Fibroblast of peridontal ligament (primary cell): ENCODE data around the gene KAT8.
"Not testable (repeated sequence)": the region's sequence is repeated elsewhere in the genome, so short reads cannot be mapped to it uniquely, and the experiment has no call there.

Experiments used
- DNase-seq: peaks from one replicate; pipeline ENCODE4 v3.0.0-alpha.2; 2010; ENCODE audit errors: extremely low read depth

Gene KAT8

GRCh38 chr16:31131841-31132271 lies 14.4 kb downstream of the KAT8 start:
- no peak for DNase-seq

- no peak for DNase-seq
These were observed 15.0 kb downstream of the KAT8 start for GRCh38 chr16:31132303-31132979.

GRCh38 chr16:31133046-31133501 lies 15.6 kb downstream of the KAT8 start:
- no peak for DNase-seq

GRCh38 chr16:31134091-31134571 lies 16.7 kb downstream of the KAT8 start:
- no peak for DNase-seq

GRCh38 chr16:31134625-31135534 lies 17.4 kb downstream of the KAT8 start:
- no peak for DNase-seq

GRCh38 chr16:31135535-31136286 lies 18.2 kb downstream of the KAT8 start, which contains the start of gene PRSS8:
TSS of gene PRSS8 (minus strand) at chr16:31135727. CDS start at chr16:31135498, 229 bp downstream.
- no peak for DNase-seq

GRCh38 chr16:31136287-31136662 lies 18.8 kb downstream of the KAT8 start:
- DNase-seq = no peak

GRCh38 chr16:31136822-31137499 lies 19.5 kb downstream of the KAT8 start:
- DNase-seq = not testable (repeated sequence)

- no peak for DNase-seq
These were observed 21.4 kb downstream of the KAT8 start for GRCh38 chr16:31138621-31139578.

- DNase-seq = not testable (repeated sequence)
These were observed 23.6 kb downstream of the KAT8 start for GRCh38 chr16:31141071-31141469.

GRCh38 chr16:31141489-31142108 lies 24.1 kb downstream of the KAT8 start:
- no peak for DNase-seq

- DNase-seq = peak; percentile 98
These were observed 24.9 kb downstream of the KAT8 start for GRCh38 chr16:31142109-31143010.

- DNase-seq = no peak
These were observed 25.7 kb downstream of the KAT8 start for GRCh38 chr16:31143011-31143693.

GRCh38 chr16:31143694-31144148 lies 26.3 kb downstream of the KAT8 start:
- DNase-seq = no peak

- peak; percentile 35 for DNase-seq
These were observed 27.0 kb downstream of the KAT8 start for GRCh38 chr16:31144418-31144817.

GRCh38 chr16:31145398-31145990 lies 28.0 kb downstream of the KAT8 start:
- DNase-seq = no peak

GRCh38 chr16:31147574-31147973 lies 30.1 kb downstream of the KAT8 start:
- DNase-seq = no peak
